Right lobe of liver (tissue), 4 donors: ENCODE measurements around the gene KCNQ1.

Experiments
- CTCF ChIP-seq, 4 donors: fragments of 200-600 bp in 3 of 4; fragments of 450-650 bp in 1 of 4; IDR thresholded peaks; one replicate each; pipeline versions ENCODE4 v1.5.1 to v1.8.0; 2016 to 2022; ENCODE audit warnings: antibody characterized with exemption in 4 of 4, mild to moderate bottlenecking in 2 of 4
- POLR2A ChIP-seq: fragments of 450-650 bp; IDR thresholded peaks from one replicate; pipeline ENCODE4 v1.6.1; 2017; ENCODE audit warnings: antibody characterized with exemption, mild to moderate bottlenecking
- donor health status: DM: no; HTN: no; CAD: no.
- donor health status: DM: no; HTN: no; CAD: no.
- donor health status: DM: no; HTN: yes; CAD: no.

- TF ChIP-seq CTCF (IDR thresholded peaks at IDR 0.05), result no peak
- TF ChIP-seq POLR2A, result no peak
Observed at GRCh38 chr11:2754008-2754407, 309.2 kb downstream of the KCNQ1 start.
